Ramos (cell line): ENCODE results near the gene RMI2.

ENCODE experiments used
- in situ Hi-C: fragments of 300-500 bp; cut with MboI; formaldehyde crosslinking; loops from one replicate; pipeline ENCODE4 v1.14.3; 2022; ENCODE audit warnings: low sequenced_read_pairs; ENCODE audit not compliant: unreplicated experiment

Gene RMI2

DNA sequence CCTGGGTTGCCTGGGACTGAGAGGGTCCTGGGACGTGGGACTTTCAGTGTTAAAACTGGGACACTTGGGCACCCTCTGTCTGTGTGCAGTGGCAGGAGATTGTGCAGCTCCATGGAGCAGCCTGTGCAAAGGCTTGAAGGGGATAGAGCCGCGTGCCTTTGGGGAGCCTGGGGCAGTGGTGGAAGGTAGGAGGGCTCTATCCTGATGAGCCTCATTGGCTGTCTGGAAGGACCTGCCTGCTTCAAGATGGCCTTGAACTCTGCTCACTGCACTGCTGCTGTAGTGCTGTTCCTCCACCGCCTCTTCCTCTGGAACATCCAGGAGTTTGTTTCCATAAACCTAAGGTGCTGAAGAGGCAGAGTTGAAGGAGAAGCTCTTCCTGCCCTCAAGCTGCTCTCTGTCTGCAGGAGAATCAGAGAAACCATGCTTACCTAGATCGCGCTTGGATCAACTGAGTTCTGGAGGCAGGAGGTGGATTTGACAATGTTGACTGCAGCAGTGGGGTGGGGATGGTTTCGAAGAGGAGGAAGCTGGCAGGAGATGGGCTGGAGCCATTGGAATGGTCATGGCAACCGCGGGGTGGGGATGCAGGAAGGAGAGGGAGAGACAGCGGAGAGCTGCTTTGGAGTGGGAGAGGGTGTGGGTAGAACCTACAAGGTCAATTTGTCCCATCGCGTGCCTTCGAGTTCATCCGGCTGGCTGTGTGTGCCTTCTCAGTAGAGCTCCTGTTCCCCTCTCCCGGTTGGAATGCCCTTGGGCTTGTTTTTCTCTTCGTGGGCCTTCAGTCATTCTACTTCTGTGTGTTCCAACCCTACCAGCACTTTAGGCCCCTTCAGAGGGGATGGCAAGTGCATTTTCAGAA is 3.7 kb downstream of the RMI2 start:
- in situ Hi-C loops: no loop called here

- in situ Hi-C loops: no loop called here
These were observed 4.5 kb downstream of the RMI2 start for GRCh38 chr16:11349599-11350276.

- in situ Hi-C loops: no loop called here
These were observed 5.3 kb downstream of the RMI2 start for GRCh38 chr16:11350519-11350918.

DNA sequence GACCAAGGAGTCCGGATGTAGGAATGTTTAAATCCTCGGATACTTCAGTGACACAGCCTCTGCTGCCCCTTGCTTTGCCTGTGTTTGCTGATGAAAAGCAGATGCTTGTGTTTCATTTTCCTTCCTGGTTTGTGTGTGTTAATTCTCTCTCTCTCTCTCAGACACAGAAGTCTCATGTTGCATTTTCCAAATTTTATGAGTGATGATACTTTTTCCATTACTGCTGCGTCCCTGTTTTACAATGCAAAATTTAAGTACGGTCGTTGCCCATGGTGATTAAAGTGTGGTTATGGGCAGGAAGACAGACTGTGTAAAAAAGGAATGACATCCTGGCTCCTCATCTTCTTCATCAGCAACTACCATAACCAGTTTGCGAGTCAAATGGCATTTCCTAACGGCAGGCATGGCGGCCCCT is 5.7 kb downstream of the RMI2 start:
- in situ Hi-C loops: no loop called here

DNA sequence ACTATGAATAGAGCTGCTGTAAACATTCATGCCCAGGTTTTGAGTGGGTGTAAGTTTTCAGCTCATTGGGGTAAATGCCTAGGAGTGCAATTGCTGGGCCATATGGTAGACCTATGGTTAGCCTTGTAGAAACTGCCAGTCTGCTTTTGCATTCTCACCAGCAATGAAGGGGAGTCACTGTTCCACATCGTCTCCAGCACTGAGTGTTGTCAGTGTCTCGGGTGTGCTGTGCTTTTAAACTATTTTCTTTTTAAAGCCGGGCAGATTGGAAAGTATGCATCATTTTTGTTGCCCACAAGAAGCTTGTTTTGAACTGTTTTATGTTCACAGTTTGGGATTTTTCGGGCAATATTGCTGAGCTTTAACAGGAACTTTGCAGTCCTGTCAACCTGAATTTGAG is 7.9 kb downstream of the RMI2 start:
- in situ Hi-C loops: no loop called here

DNA sequence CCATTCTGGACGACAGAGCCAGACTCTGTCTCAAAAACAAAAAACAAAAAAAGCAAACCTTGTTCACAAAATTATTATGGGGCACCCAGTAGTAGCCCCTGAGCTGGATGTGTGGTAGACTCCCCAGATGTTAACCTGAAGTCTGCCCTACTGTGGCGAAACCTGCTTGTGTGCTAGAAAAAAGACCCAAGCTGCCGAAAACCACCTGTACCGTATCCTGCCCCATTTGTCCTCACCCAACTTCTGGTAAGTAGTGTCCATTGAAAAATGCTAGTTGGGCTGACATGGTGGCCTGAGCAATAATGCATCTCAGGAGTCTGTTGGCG is 9.1 kb downstream of the RMI2 start:
- in situ Hi-C loops: no loop called here

DNA sequence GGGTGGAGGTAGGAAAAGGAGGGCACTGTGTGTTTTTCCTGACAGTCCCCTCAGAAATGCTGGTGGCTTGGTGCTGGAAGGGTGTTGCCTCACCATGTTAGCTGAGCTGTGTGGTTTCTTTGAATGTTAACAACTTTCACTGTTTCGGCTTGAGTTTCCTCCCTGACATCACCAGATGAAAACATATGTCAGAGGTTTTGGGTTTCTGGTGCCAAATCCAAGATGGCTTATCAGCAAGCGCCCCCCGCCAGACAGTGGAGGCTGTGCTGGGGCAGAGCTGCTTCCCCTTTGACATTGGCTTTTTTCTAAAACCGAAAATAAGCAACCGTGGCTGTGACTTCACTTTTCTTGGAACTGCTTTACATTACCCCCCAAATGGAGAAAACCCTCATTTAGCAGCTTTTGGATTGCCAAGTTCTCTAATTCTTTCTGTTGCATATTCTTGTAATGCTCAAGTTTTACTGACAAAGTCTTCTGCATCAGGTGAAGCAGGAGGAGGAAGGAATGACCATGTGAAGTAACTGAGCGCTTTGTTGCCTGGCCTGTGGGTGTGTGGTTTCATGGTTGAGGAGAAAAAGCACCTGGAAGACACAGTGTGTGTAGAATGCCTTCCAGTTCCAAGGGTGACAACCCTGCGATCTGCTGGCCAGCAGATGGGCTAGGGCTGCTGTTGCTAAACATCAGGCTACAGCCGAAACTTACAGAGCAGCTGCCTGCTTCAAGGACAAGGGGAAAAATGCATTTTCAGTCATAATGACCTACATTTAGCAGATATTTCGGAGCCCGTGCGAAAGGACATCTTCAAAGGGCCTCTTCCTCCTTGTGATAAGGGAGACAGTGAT is 9.7 kb downstream of the RMI2 start:
- in situ Hi-C loops: loop anchor here (5.0 kb wide), 1 partner anchor 98 kb away; the partner anchor contains the start of gene SOCS1

DNA sequence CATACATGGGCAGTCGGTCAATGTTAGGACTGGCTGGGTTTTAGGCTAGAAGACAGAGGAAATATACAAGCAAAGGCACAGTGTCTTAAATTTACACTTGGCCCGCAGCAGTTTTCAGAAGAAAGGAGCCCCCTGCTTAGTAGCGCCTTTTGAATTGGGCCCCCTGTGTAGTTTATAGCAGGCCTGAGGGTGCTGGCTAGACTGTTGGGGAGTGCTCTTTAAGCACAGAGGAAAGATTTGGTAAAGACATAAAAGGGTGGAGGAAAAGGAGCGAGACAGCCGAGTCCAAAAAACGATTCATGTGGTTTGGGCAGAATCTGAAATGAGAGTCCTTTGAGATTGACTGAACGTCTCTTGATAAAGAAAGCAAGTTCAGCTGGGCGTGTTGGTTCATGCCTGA is 10.6 kb downstream of the RMI2 start:
- in situ Hi-C loops: loop anchor here (5.0 kb wide), 1 partner anchor 99 kb away; the partner anchor contains the start of gene SOCS1

GRCh38 chr16:11356573-11357331 is 11.5 kb downstream of the RMI2 start:
- in situ Hi-C loops: loop anchor here (5.0 kb wide), 1 partner anchor 99 kb away; the partner anchor contains the start of gene SOCS1

DNA sequence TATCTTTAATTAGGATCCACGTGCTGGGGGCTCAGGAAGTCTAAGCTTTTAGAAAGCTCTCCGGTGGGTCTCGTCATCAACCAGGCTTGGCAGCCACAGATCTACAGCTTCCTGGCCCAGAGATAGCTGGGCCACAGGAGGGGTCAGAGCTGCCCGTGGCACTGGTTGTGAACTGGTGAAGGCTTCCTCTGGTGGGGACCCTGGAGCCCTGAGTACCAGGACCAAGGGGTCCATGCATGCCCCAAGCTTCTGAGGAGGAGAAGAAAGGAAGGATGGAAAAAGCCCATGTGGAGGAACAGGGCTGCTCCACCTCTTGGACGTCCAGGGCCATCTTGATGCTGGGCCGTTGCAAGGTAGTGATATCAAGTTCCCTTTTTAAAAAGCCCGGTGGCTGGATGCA is 13.3 kb downstream of the RMI2 start:
- in situ Hi-C loops: loop anchor here (5.0 kb wide), 1 partner anchor 101 kb away; the partner anchor contains the start of gene SOCS1

DNA sequence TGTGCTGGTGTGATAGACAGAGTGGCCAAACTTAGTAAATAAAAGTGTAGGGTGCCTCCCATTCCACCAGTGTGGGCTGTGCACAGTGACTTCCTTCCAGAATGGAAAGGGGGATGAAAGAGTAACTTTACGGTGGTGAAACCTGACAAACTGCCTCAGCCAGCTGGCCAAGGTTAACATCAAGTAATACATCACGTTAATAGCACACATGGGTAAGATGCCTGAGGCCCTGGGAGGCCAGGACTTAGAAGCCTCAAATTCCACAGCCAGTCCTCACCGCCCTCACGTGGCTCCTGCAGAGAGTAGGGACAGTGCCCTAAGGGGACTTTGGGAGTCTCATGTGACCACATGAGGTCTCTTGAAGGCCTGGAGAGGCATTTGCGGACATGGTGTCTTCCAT is 14.1 kb downstream of the RMI2 start:
- in situ Hi-C loops: loop anchor here (5.0 kb wide), 1 partner anchor 102 kb away; the partner anchor contains the start of gene SOCS1

GRCh38 chr16:11360641-11361373 is 15.5 kb downstream of the RMI2 start:
- in situ Hi-C loops: no loop called here

- in situ Hi-C loops: no loop called here
These were observed 16.6 kb downstream of the RMI2 start for GRCh38 chr16:11361701-11362451.

- in situ Hi-C loops: no loop called here
These were observed 18.6 kb downstream of the RMI2 start for GRCh38 chr16:11363927-11364258.

DNA sequence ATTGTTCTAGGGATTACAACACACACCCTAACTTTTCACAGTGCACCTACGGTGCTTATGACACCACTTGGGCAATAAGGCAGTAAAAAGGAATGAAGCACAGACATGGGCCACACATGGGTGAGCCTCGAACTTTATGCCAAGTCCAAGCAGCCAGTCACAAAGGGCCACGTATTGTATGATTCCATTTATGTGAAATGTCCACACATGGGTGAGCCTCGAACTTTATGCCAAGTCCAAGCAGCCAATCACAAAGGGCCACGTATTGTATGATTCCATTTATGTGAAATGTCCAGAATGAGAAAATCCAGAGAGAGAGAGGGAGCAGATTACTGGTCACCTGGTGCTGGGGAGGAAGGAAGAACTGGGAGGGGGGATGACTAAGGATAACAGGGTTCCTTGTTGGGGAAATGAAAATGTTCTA is 22.2 kb downstream of the RMI2 start:
- in situ Hi-C loops: no loop called here

- in situ Hi-C loops: loop anchor here (5.0 kb wide), 1 partner anchor 403 kb away; no protein-coding TSS in a partner anchor
These were observed 25.0 kb downstream of the RMI2 start for GRCh38 chr16:11370084-11370931.

DNA sequence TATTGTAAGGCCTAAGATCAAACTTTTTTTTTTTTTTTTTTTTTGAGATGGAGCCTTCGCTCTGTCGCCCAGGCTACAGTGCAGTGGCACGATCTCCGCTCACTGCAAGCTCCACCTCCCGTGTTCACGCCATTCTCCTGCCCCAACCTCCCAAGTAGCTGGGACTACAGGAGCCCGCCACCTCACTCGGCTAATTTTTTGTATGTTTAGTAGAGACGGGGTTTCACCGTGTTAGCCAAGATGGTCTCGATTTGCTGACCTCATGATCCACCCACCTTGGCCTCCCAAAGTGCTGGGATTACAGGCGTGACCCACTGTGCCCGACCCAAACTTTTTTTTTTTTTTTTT is 25.6 kb downstream of the RMI2 start:
- in situ Hi-C loops: loop anchor here (5.0 kb wide), 1 partner anchor 404 kb away; no protein-coding TSS in a partner anchor
